Spinal cord (tissue), 10 donors: ENCODE data around the gene WDR43. TPM values are rescaled to one million over a fixed set of nuclear protein-coding genes. Genes with fewer than 3 reads are reported as not detected.

Source experiments
- DNase-seq, 6 donors: peaks; one replicate each; pipeline versions ENCODE4 v3.0.0 to v3.0.0-alpha.2; 2013 to 2015; ENCODE audit warnings: low spot score in 6 of 6, low read depth in 4 of 6
- H3K27ac ChIP-seq: one replicate; pipeline ENCODE4 v1.5.1; 2013; ENCODE audit warnings: low read depth, low read length, control low read depth
- H3K27me3 ChIP-seq: one replicate; pipeline ENCODE4 v1.6.1; 2013; ENCODE audit warnings: low read length; ENCODE audit not compliant: control insufficient read depth, insufficient read depth
- H3K36me3 ChIP-seq: one replicate; pipeline ENCODE4 v1.6.1; 2013; ENCODE audit warnings: low read length; ENCODE audit not compliant: control insufficient read depth, insufficient read depth
- H3K4me1 ChIP-seq: one replicate; pipeline ENCODE4 v1.6.1; 2013; ENCODE audit warnings: low read length; ENCODE audit not compliant: control insufficient read depth, insufficient read depth
- H3K4me3 ChIP-seq: one replicate; pipeline ENCODE4 v1.5.1; 2013; ENCODE audit warnings: low read depth, low read length, control low read depth
- H3K9me3 ChIP-seq: one replicate; pipeline ENCODE4 v1.6.1; 2013; ENCODE audit warnings: low read length; ENCODE audit not compliant: control insufficient read depth, insufficient read depth
- WGBS: methylation state at CpG from one replicate; pipeline ENCODE4 v1.1.5; 2013; ENCODE audit warnings: missing lambda C conversion rate; ENCODE audit not compliant: insufficient coverage; 5-methylcytosine and 5-hydroxymethylcytosine counted together
- long read RNA-seq, 4 donors: transcript quantifications; one replicate each; lab custom pipeline, GENCODE V29; 2026
- polyA plus RNA-seq, 2 donors: library from polyadenylated mRNA; unstranded; fragments of 120-200 nt; gene quantifications; one replicate each; pipeline ENCODE4 v1.2.1, GENCODE V29; 2013; ENCODE audit not compliant: insufficient read length in 2 of 2
- total RNA-seq, 2 donors: library from RNA; depleted of rRNA in 1 of 2; stranded (reverse); fragments of 120-200 nt in 1 of 2; fragments of >200 nt in 1 of 2; gene quantifications; one replicate each; pipeline versions ENCODE4 v1.2.3 to v1.2.4, GENCODE V29; 2013 to 2014
- donor health status: healthy.

WDR43 gene
- total RNA-seq (10 to 100 TPM; 39.0 to 42.7 TPM), polyA plus RNA-seq (10 to 100 TPM; 19.7 to 19.9 TPM)
- long read RNA-seq, donor 1, partial matches to known transcripts, result 0 of 3 reads
- long read RNA-seq, donor 1, other reads (novel, unspliced or antisense), result 0 of 3 reads
- long read RNA-seq, donor 2, partial matches to known transcripts, result 0 of 2 reads
- long read RNA-seq, donor 2, other reads (novel, unspliced or antisense), result 0 of 2 reads
- long read RNA-seq, donor 3, transcript WDR43-202 (18 exons, 3,533 nt), result major isoform, 6 of 6 reads
- long read RNA-seq, donor 3, partial matches to known transcripts, result 0 of 6 reads
- long read RNA-seq, donor 3, other reads (novel, unspliced or antisense), result 0 of 6 reads
- long read RNA-seq, donor 4, partial matches to known transcripts, result 12 of 14 reads
- long read RNA-seq, donor 4, other reads (novel, unspliced or antisense), result 0 of 14 reads

- H3K4me1 ChIP-seq, result peaks cover 6% of the 10 kb centered on the region
- no peaks in the 10 kb centered on the region for H3K9me3 ChIP-seq
- H3K36me3 ChIP-seq, result no peaks in the 10 kb centered on the region
- under 1% methylated on average over 79 of the region's 79 CpGs for WGBS
- peaks cover 2% of the 10 kb centered on the region for H3K27me3 ChIP-seq
- DNase-seq, result peak; percentile 87 to 100 (median 96)
- peak within 1 kb of the TSS; percentile 40 for H3K27ac ChIP-seq
- peak within 1 kb of the TSS; percentile 84 for H3K4me3 ChIP-seq
Measured at GRCh38 chr2:28894470-28895188, at the start of gene WDR43. WDR43 (plus strand) TSS chr2:28894667; CDS start chr2:28894699, 32 bp downstream.

- Histone ChIP-seq H3K36me3 (peaks cover 2% of the 10 kb centered on the region), H3K4me1 (no peaks in the 10 kb centered on the region), H3K27ac (no peak overlapping the region), H3K4me3 (no peak overlapping the region), H3K9me3 (no peaks in the 10 kb centered on the region), H3K27me3 (no peaks in the 10 kb centered on the region)
- no peak for DNase-seq
- 91% methylated on average over 1 of the region's 1 CpG for WGBS
Measured at GRCh38 chr2:28855193-28855592, 39.3 kb upstream of the WDR43 start.

- Histone ChIP-seq H3K27me3 (no peaks in the 10 kb centered on the region), H3K36me3 (peaks cover 2% of the 10 kb centered on the region), H3K9me3 (no peaks in the 10 kb centered on the region), H3K4me1 (no peaks in the 10 kb centered on the region), H3K27ac (no peak overlapping the region), H3K4me3 (no peak overlapping the region)
- no peak for DNase-seq
Measured at GRCh38 chr2:28855977-28856376, 38.5 kb upstream of the WDR43 start.

- H3K27ac ChIP-seq, result no peak overlapping the region
- 72% methylated on average over 10 of the region's 12 CpGs for WGBS
- no peaks in the 10 kb centered on the region for H3K27me3 ChIP-seq
- peak overlapping the region; percentile 92 for H3K4me3 ChIP-seq
- peaks cover 3% of the 10 kb centered on the region for H3K36me3 ChIP-seq
- no peak for DNase-seq
- no peaks in the 10 kb centered on the region for H3K9me3 ChIP-seq
- H3K4me1 ChIP-seq, result peaks cover 26% of the 10 kb centered on the region
Measured at GRCh38 chr2:28868611-28869010, 25.9 kb upstream of the WDR43 start.

GRCh38 chr2:28869494-28870145, 24.8 kb upstream of the WDR43 start:
- peak overlapping the region; percentile 92 for H3K4me3 ChIP-seq
- peaks cover 3% of the 10 kb centered on the region for H3K36me3 ChIP-seq
- no peaks in the 10 kb centered on the region for H3K9me3 ChIP-seq
- H3K27ac ChIP-seq, result peak overlapping the region; percentile 50
- DNase-seq, result peak in 1 of 6 donors; percentile 15
- H3K27me3 ChIP-seq, result no peaks in the 10 kb centered on the region
- H3K4me1 ChIP-seq, result peaks cover 26% of the 10 kb centered on the region
- 0% methylated on average over 28 of the region's 29 CpGs for WGBS

GRCh38 chr2:28870146-28870891, 24.1 kb upstream of the WDR43 start, which contains the start of gene TRMT61B:
TRMT61B (minus strand) TSS chr2:28870309; CDS start chr2:28870277, 32 bp downstream.
- H3K36me3 ChIP-seq, result peaks cover 3% of the 10 kb centered on the region
- DNase-seq, result peak; percentile 87 to 98 (median 94)
- WGBS, result under 1% methylated on average over 46 of the region's 57 CpGs

GRCh38 chr2:28871620-28872019, 22.8 kb upstream of the WDR43 start:
- H3K36me3 ChIP-seq, result peaks cover 3% of the 10 kb centered on the region
- WGBS, result no CpG with 5 or more reads among the region's 3 CpGs
- H3K9me3 ChIP-seq, result no peaks in the 10 kb centered on the region
- no peak for DNase-seq
- peaks cover 4% of the 10 kb centered on the region for H3K27me3 ChIP-seq
- no peak overlapping the region for H3K4me3 ChIP-seq
- H3K27ac ChIP-seq, result no peak overlapping the region
- H3K4me1 ChIP-seq, result peaks cover 26% of the 10 kb centered on the region

More at GRCh38 chr2:28870146-28870891, 24.1 kb upstream of the WDR43 start, which contains the start of gene TRMT61B:
- Histone ChIP-seq H3K9me3 (no peaks in the 10 kb centered on the region), H3K4me1 (peaks cover 26% of the 10 kb centered on the region), H3K27me3 (no peaks in the 10 kb centered on the region), H3K4me3 (peak within 1 kb of the TSS; percentile 92), H3K27ac (peak within 1 kb of the TSS; percentile 64)

- H3K27ac ChIP-seq, result no peak overlapping the region
- H3K4me3 ChIP-seq, result no peak overlapping the region
- no peaks in the 10 kb centered on the region for H3K9me3 ChIP-seq
- H3K27me3 ChIP-seq, result peaks cover 10% of the 10 kb centered on the region
- no peaks in the 10 kb centered on the region for H3K4me1 ChIP-seq
- no peak for DNase-seq
- no CpG with 5 or more reads among the region's 1 CpG for WGBS
- no peaks in the 10 kb centered on the region for H3K36me3 ChIP-seq
Measured at GRCh38 chr2:28880193-28880592, 14.3 kb upstream of the WDR43 start.

- Histone ChIP-seq H3K4me1 (peaks cover 6% of the 10 kb centered on the region), H3K27ac (no peak overlapping the region), H3K4me3 (no peak overlapping the region), H3K27me3 (peaks cover 2% of the 10 kb centered on the region), H3K36me3 (no peaks in the 10 kb centered on the region), H3K9me3 (no peaks in the 10 kb centered on the region)
- no CpG with 5 or more reads among the region's 21 CpGs for WGBS
- no peak for DNase-seq
Measured at GRCh38 chr2:28893488-28893887, 979 bp upstream of the WDR43 start.
